NCI-H1105 treated with DMSO at 0.1 percent for 48 hours (cell line): ENCODE results near the gene ADAM8.
"Not testable (repeated sequence)": the region's sequence is repeated elsewhere in the genome, so short reads cannot be mapped to it uniquely, and the experiment has no call there.

Experiments
- DNase-seq: peaks from one replicate; lab custom pipeline; 2025; lab: John Stamatoyannopoulos, UW

Gene ADAM8

GRCh38 chr10:133231244-133231945, 45.3 kb downstream of the ADAM8 start:
- no peak for DNase-seq

- peak; percentile 26 for DNase-seq
Observed at GRCh38 chr10:133230387-133231195, 46.1 kb downstream of the ADAM8 start.

DNA sequence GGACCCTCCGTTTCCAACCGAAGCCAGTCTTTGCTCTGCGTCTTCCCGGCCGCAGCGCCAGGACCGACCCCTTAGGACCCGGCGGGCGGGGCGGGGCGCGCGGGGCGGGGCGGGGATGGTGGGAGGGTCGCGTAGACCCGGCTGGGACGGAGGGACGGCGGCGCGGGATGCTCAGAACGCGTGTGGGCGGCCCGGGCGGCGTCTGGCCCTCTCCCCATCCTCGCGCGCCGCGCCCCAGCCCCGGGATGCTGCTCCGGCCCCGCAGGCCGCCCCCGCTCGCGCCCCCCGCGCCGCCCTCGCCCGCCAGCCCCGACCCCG, 46.7 kb downstream of the ADAM8 start, which contains the start of gene UTF1:
Gene UTF1 (plus strand): TSS at position 174 of the 318 bp plus-strand sequence. CDS start 72 bp downstream, at position 246.
- no peak for DNase-seq

DNA sequence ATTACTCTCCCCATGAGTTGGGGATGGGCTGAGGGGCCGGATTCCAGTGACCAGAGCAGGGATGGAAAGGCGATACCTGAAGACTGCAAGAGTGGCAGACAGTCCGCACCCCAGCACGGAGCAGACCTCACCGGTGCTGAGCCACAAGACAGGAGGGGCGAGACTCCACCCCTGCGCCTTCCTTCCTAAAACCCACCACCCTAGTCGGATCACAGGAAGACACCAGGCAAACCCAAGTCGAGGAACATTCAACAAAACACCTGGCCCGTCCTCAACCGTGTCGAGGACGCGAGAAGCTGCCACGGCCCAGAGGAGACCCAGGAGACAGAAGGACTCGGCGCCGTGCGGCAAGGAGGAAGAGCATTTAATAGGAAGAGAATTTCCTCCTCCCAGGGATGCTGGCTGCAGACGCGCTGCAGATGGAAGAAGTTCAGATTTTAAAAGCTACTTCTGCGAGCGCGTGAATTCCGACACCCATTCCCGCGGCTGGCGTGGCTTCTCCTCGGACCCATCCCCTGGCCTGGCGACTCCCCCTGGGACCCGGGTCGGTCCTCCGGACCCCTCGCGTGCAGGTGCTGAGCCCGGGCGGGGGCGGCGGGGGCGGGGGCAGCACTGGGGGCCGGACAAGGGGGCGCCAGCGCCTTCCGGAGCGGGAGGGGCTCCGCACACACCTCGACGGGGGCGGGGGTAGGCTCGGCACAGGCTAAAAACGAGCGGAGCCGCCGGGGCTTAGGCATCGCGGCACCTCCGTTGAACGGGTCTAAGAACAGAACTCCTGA, 47.2 kb downstream of the ADAM8 start:
- DNase-seq, result no peak

DNA sequence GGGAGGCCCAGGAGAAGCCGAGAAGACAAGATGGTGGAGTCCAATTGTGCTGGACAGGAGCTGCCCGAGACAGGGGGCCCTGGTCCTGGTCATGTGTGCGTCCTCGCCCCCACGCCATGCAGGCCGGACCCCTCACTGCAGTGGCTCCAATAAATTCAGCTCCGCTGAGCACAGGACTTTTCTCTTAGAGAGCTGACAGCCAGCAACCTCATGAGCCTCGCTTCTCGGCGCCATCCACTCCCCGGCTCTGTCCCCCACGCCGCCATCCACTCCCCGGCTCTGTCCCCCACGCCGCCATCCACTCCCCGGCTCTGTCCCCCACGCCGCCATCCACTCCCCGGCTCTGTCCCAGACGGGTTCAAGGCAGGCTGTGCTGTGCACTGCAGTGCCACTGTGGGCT, 49.4 kb downstream of the ADAM8 start:
- no peak for DNase-seq

DNA sequence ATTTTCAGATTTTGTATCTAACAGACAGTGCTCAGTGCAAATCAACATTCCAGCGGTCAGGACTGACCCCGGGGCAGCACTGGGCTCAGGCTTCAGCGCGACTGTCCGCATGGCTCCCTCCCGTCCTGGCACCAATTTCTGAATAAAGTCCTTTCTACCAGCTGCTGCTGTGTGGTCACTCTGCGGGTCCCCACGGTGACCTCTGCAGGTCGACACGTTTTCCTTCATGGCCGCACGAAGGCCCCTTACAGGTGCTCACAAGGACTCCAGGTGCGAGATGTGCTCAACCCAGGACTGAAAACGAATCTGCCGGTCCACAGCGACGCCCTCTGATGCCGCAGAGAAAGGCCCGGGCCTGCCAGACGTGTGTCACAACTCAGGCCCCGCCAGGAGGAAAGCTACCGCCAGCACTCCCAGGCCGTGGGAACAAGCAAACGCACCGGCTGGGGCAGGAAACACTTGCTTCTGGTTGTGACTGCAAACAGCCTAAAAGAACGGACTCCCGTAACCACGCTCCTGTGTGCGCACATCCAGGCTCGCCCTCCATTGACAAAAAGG, 50.3 kb downstream of the ADAM8 start:
- no peak for DNase-seq

- no peak for DNase-seq
Observed at GRCh38 chr10:133225707-133226191, 50.9 kb downstream of the ADAM8 start.

GRCh38 chr10:133224756-133225372, 51.8 kb downstream of the ADAM8 start:
- DNase-seq, result no peak

- no peak for DNase-seq
Observed at GRCh38 chr10:133224076-133224475, 52.6 kb downstream of the ADAM8 start.

GRCh38 chr10:133221756-133222155, 54.9 kb downstream of the ADAM8 start:
- DNase-seq, result not testable (repeated sequence)

DNA sequence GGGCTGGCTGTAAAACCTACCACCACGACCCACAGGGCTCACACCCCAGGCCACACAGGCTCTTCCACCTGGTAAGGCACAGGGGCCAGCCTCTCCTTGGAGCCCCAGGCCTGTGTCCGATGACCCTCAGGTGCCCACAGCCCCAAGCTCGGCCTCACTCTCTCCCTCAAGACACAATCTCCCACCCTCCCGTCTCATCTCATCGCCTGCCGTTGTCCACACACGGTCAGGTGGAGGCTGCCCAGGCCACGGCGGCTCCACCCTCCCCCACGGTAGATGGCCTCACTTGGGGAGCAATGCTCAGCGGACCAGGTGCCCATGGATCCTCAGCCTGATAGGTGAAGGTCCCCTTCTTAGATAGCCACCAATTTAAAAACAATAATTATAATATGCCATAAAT, 55.3 kb downstream of the ADAM8 start:
- no peak for DNase-seq

GRCh38 chr10:133219782-133220181, 56.9 kb downstream of the ADAM8 start:
- no peak for DNase-seq

DNA sequence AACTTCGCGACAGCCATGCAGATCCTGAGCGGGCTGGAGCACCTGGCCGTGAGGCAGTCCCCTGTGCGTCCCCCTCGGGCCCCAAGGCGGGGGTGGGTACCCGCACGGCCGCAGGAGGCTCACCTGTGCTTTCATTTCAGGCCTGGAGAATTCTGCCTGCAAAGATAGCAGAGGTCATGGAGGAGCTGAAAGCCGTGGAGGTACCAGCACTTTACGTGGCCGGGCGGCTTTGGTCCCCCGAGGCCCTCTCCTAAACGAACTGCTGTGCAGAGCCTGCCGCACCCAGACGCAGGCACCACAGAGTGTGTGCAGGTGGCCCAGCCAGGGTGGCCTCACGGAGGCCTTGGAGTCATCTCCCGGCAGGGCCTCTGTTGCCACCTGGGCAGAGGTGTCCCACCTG, 57.8 kb downstream of the ADAM8 start:
- DNase-seq, result no peak

GRCh38 chr10:133217800-133218589, 58.7 kb downstream of the ADAM8 start:
- no peak for DNase-seq

DNA sequence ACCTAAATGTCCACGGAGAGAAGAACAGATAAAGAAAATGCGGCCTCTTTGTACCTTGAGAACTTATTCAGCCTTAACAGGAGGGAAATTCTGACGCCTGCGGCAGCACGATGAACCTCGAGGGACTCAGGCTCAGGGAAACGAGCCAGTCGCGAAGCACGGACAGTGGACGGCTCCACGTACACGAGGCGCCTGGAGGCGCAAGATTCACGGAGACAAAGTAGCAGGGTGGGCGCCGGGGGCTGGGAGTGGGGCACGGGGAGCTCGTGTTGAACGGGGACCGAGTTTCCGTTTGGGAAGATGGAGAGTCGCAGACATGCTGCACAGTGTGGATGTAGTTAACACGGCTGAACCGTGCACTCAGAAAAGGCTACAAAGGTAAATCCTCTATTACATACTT, 59.9 kb downstream of the ADAM8 start:
- DNase-seq, result no peak

DNA sequence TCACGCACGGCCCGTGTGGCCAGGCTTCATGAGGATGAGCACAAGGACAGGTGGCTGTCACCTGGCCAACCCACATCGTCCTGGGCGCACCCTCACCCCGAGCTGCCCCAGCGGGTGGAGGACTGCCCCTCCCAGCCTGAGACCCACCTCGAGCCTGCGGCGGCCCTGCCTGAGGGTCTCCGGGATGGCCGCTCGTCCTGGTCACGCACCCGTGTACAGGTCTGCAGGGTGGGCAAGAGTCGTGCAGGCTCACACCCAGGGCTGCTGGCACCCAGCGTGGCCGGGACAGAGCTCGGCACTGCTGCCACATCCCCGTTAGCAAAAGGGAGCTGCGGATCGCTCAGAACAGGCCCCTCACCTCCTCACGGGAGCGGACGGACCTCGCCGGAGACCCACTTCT, 61.1 kb downstream of the ADAM8 start:
- no peak for DNase-seq

DNA sequence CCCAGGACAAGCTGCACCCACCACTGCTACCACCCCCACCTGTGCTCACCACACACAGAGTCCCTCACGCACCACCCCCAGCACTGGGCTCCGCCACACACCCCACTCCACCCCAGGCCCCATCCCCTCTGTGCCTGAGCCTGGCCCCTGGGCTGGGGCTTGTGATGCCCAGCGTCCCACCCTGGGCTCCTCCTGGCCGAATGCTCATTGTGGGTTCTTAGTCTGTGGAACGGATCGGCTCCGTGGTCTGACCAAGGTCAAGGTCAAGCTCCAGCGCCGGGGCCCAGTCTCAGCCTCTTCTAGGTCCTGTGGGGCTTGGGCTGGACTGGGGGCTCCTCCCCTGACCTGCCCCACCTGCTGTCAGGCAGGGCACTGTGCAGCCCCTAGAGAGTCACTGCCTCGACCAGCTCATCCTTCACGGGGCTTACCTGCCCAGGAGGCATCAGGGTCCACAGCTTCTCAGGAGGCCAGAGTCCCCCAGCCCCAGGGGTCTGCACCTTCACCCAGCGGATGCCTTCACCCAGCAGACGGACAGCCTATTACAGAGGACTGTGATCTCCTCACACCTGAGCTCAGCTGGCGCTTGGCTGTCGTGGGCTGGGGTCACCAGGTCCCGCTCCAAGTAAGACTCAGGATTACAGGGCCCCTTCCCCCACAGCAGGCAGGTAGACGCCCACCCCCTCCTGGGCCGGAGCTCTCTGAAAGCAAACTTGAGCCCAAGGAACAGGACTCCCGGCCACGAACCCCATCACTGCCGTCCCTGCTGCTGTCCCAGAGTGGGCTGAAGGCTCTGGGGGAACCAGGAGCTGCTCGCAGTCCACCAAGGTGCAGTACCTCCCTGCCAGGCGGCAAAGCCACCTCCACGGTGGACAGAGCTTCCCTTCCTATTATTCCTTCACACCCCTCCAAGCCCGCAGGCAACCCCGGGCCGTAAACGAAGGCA, 61.9 kb downstream of the ADAM8 start:
- DNase-seq, result no peak

DNA sequence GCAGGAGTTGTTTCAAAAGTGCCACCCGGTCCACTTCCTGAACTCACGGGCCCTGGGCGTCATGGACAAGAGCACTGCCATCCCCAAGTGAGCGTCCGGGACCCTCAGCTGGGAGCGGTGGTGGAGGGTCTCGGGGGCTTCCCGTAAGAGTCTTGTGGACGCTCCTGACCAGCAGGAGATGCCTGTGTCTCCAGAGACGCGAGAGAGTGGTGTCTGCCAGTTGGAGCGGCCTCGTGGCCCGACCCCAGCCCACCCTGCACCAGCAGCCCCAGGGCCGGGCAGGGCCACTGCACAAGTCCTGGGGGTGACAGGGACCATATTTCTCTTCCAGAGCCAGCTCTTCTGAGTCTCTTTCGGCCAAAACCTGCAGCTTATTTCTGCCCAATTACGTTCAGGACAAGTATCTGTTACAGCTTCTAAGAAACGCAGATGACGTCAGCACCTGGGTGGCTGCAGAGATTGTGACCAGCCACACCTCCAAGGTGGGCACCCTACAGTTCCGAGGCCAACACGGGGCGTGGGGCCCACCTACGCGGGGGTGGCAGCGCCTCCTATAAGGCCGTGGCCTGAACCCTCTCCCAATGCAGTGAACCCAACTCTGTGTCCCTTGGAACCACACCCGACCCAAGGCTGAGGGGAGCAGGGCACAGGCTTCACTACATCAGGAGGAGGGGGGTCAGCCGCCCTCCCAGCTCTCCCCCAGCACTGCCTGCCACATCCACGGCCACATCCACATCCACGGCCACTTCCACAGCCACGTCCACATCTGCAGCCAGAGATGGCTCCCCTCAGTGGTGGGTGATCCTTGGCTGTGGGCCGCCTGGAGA, 62.8 kb downstream of the ADAM8 start:
- no peak for DNase-seq
